Activated CD4-positive, CD25-positive, alpha-beta regulatory T cell treated with anti-CD3 and anti-CD28 coated beads, Interleukin-2, amount 50 U/mL, for 16 hours (primary cell): ENCODE measurements around the gene SMAD2.
"Not testable (repeated sequence)": the region's sequence is repeated elsewhere in the genome, so short reads cannot be mapped to it uniquely, and the experiment has no call there.

ENCODE experiments used
- DNase-seq: peaks from one replicate; pipeline ENCODE4 v3.0.0-alpha.2; 2020; ENCODE audit warnings: low read depth, low spot score

SMAD2 gene

GRCh38 chr18:47794725-47795433 is 135.6 kb downstream of the SMAD2 start:
- no peak for DNase-seq

- no peak for DNase-seq
Measured at GRCh38 chr18:47793609-47794008, 136.8 kb downstream of the SMAD2 start.

GRCh38 chr18:47791461-47791985 is 138.9 kb downstream of the SMAD2 start:
- DNase-seq, result no peak

GRCh38 chr18:47790036-47790435 is 140.4 kb downstream of the SMAD2 start:
- no peak for DNase-seq

GRCh38 chr18:47788621-47789020 is 141.8 kb downstream of the SMAD2 start:
- DNase-seq, result no peak

- no peak for DNase-seq
Measured at GRCh38 chr18:47781561-47781960, 148.9 kb downstream of the SMAD2 start.

- no peak for DNase-seq
Measured at GRCh38 chr18:47780011-47780725, 150.3 kb downstream of the SMAD2 start.

- DNase-seq, result no peak
Measured at GRCh38 chr18:47779381-47779780, 151.1 kb downstream of the SMAD2 start.

- DNase-seq, result no peak
Measured at GRCh38 chr18:47777626-47778025, 152.8 kb downstream of the SMAD2 start.

GRCh38 chr18:47775961-47776360 is 154.5 kb downstream of the SMAD2 start:
- DNase-seq, result no peak

- DNase-seq, result no peak
Measured at GRCh38 chr18:47773931-47774330, 156.5 kb downstream of the SMAD2 start.

- DNase-seq, result peak; percentile 28
Measured at GRCh38 chr18:47772374-47773248, 157.8 kb downstream of the SMAD2 start.

- no peak for DNase-seq
Measured at GRCh38 chr18:47771922-47772321, 158.5 kb downstream of the SMAD2 start.

GRCh38 chr18:47767699-47768098 is 162.8 kb downstream of the SMAD2 start:
- no peak for DNase-seq

- DNase-seq, result not testable (repeated sequence)
Measured at GRCh38 chr18:47767198-47767597, 163.3 kb downstream of the SMAD2 start.
